Neuron (in vitro differentiated cells): Measurements from ENCODE around the gene SCAMP4.

Source experiments
- H2AFZ ChIP-seq: one replicate; pipeline ENCODE4 v1.6.1; 2013; ENCODE audit warnings: low read depth, mild to moderate bottlenecking, inconsistent platforms, low read length, moderate library complexity
- H3K27me3 ChIP-seq: one replicate; pipeline ENCODE4 v1.6.1; 2013; ENCODE audit warnings: low read length; ENCODE audit not compliant: insufficient read depth
- H3K36me3 ChIP-seq: one replicate; pipeline ENCODE4 v1.6.1; 2013; ENCODE audit warnings: low read length; ENCODE audit not compliant: insufficient read depth
- H3K4me1 ChIP-seq: one replicate; pipeline ENCODE4 v1.6.1; 2013; ENCODE audit warnings: low read length; ENCODE audit not compliant: insufficient read depth
- H3K4me3 ChIP-seq: 2 replicates; pipeline ENCODE4 v1.5.1; 2013; ENCODE audit warnings: mild to moderate bottlenecking, low read length, moderate library complexity
- H3K9me3 ChIP-seq: one replicate; pipeline ENCODE4 v1.6.1; 2013; ENCODE audit warnings: low read length

The SCAMP4 gene

DNA sequence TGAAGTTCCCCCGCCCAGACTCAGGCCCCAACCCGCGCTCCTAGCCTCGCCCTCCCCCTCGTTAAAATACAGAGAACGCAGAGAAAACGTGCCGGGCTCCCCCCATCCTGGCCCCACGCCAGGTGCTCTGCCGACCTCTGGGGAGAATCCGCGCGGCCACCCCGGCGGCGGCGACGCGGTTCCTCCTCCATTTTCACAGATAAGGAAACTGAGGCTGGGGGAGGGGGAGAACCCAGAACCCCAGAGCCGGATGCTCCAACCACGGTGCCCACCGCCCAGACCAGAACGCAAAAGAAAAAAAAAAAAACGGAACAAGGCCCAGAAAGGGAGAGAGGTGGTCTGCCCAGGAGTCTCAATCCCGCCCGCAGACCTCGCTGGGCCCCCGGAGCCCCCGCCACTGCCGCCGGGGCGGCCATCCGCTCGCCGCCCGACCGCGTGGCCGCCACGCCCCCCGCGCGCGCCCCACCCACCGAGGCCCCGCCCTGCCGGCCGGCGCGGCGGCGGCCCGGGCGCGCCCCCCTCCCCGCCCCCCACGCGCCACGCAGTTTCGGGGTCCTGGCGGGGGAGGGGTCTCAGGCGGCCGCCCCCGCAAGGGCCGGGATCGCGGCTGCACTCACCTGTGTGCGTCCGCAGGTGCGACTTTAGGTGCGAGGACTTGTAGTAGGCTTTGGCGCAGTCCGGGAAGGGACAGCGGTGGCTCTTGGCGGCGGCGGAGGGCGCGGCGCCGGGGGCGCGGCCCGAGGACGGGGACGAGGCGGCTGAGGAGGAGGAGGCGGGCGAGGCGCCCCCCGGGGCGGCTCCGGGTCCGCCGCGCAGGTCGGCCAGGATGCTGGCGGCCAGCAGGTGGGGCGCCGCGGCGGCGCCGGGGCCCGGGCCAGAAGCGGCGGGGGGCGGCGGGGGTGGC, 42.5 kb upstream of the SCAMP4 start:
- Histone ChIP-seq H3K9me3 (no peaks in the 10 kb centered on the region), H3K36me3 (no peaks in the 10 kb centered on the region), H3K4me1 (peaks cover 43% of the 10 kb centered on the region), H3K27me3 (no peaks in the 10 kb centered on the region), H3K4me3 (peak overlapping the region; percentile 83), H2AFZ (no peak overlapping the region)

DNA sequence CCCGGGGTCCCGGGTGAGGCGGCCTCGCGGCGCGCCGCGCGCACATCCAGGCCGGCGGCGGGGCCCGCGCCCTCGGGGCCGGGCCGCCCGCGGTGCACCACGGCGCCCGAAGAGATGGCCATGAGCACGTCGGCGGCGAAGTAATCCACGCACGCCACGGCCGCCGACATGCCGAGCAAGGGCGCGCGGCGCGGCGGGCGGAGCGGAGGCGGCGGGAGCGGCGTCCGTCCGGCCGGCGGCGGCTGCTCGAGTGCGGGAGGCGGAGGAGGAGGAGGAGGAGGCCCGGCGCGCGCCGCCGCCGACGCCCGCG, 41.9 kb upstream of the SCAMP4 start, which contains the start of gene KLF16:
Gene KLF16 (minus strand): TSS at position 252 of the 310 bp plus-strand sequence. CDS start 82 bp downstream, at position 170.
- Histone ChIP-seq H3K4me3 (peak within 1 kb of the TSS; percentile 83), H3K9me3 (no peaks in the 10 kb centered on the region), H3K4me1 (peaks cover 39% of the 10 kb centered on the region), H3K27me3 (no peaks in the 10 kb centered on the region), H3K36me3 (no peaks in the 10 kb centered on the region), H2AFZ (peak within 1 kb of the TSS; percentile 96)

DNA sequence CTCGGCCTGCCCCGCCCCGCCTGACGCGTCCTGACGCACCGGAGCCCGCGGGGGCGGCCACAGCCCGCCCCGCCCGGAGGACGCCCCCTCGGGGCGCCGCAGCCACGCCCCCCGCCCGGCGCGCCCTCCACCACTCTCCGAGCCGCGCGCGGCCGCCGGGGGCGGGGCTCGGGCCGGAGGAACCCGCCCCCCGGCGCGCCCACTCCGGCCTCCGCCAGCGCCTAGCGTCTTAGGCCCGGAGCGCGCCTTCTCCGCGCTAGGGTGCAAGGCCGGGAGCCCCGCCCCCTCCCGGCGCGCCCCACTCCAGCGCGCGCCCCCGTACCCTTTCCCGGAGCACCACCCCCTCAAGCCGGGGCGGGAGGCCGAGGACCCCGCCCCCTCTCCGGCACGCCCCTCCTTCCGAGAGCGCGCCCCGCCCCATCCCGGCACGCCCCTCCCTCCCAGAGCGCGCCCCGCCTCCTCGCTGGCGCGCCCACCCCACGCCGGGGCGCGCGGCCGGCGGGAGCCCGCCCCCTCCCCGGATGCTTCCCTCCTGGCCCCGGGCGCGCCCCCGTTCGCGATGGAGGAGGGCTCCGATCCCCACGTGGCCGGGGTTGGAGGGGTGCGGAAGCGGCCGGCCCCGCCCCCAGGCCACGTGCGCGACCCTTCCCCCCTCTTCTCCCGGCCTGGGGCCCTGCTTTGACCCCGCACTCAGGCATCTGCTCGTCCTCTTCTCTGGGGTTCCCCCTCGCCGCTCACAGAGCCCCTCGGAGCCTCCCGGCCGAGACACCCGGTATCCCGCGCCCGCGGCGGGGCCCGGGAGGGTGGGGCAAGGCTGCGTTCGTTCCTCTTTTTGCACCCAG, 41.3 kb upstream of the SCAMP4 start:
- Histone ChIP-seq H3K27me3 (no peaks in the 10 kb centered on the region), H3K9me3 (no peaks in the 10 kb centered on the region), H2AFZ (peak overlapping the region; percentile 96), H3K4me3 (peak overlapping the region; percentile 83), H3K4me1 (peaks cover 39% of the 10 kb centered on the region), H3K36me3 (no peaks in the 10 kb centered on the region)

DNA sequence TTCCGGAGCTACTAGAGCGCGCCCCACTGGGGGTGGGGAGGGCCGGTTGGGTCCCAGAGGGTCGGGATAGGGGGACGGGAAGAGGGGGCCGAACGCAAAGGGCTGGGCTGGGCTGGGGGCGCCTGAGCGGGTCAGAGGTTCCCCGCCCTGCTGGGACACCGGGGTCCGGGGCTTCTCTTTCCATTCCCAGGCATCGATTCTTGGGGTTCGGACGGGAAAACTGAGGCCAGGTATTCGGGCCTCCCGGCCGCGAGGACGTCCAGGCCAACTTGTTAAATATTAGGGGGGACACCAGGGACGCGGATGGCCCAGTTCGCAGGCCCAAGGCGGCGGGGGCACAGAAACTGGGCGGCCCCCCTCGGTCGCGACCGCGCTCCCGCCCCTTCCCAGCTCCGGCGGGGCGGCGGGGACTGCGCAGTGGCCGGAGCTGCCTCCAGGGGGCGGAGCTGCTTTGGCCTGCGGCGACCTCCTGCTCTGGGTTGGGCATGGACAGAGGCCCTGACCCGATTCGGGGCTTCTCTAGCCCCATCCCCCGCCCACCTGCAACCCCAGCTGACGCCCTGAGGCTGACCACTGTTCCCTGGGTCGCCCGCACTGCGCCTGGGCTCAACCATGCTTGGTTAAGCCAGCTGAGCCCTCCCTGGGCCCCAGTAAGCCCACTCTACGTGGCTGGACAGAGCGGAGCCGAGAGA, 40.6 kb upstream of the SCAMP4 start:
- Histone ChIP-seq H2AFZ (peak overlapping the region; percentile 96), H3K4me1 (peaks cover 32% of the 10 kb centered on the region), H3K27me3 (no peaks in the 10 kb centered on the region), H3K36me3 (no peaks in the 10 kb centered on the region), H3K4me3 (peak overlapping the region; percentile 83), H3K9me3 (no peaks in the 10 kb centered on the region)

DNA sequence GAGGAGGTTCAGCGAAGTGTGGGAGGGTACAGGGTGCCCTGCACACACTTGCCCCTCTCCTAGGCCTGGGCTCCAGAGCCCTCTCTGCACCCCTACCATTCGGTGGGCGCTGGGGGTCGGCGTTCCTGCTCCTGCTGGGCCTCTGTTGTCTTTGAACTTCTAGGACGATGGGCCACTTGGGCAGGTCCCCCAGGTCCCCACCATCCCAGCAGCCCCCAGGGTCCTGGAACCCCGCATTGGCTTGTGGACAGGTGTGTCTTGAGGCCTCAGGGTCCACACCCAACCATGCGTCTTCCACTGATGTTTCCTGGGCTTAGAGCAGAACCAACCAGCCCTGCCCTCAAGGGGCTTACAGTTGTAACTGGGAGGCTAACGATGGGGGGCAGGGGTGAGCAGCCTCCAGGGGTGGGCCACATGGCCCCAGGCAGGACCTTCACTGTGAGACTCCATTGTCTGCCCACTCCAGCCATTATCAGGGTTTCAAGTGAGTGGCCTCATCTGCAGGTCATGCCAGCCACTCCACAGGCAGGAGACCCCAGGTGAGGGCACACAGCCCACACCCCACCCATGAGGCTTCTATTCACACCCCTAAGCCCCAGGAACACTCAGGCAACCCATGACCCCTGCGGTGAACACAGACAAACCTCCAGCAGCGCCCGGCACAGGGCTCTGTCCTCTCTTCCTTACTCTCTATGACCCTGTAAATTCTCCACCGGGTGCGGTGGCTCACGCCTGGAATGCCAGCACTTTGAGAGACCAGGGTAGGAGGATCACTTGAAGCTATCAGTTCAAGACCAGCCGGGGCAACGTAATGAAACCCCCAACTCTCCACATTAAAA, 39.8 kb upstream of the SCAMP4 start:
- Histone ChIP-seq H3K4me1 (peaks cover 24% of the 10 kb centered on the region), H3K4me3 (peak overlapping the region; percentile 83), H3K36me3 (peaks cover 3% of the 10 kb centered on the region), H3K9me3 (no peaks in the 10 kb centered on the region), H2AFZ (peak overlapping the region; percentile 96), H3K27me3 (no peaks in the 10 kb centered on the region)

DNA sequence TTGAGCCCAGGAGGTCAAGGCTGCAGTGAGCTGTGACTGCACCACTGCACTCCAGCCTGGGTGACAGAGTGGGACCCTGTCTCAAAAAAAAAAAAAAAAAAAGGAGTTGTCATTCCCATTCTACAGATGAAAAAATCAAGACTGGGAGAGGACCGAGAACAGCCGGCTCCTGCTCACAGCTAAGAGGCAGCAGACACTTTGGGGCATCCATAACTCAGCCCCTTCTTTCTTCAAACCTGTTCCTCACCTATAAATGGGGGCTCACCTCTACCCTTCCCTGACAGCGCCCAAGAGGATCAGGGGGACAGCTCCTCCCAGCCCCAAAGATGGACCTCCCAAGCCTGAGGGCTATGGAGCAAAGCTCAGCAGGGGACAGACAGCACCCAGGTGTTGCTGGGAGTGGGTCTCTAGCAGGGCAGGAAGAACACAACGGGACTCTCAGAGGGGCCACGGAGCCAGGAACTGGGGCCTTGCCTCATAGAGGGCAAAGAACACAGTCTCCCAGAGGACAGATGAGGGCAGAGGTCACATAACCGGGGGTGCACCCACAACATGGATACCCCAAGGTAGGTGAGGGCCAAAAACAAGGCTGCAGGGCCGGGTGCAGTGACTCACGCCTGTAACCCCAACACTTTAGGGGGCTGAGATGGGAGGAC, 38.4 kb upstream of the SCAMP4 start:
- Histone ChIP-seq H3K27me3 (no peaks in the 10 kb centered on the region), H3K4me1 (peaks cover 10% of the 10 kb centered on the region), H3K4me3 (no peak overlapping the region), H3K9me3 (no peaks in the 10 kb centered on the region), H2AFZ (no peak overlapping the region), H3K36me3 (peaks cover 8% of the 10 kb centered on the region)

DNA sequence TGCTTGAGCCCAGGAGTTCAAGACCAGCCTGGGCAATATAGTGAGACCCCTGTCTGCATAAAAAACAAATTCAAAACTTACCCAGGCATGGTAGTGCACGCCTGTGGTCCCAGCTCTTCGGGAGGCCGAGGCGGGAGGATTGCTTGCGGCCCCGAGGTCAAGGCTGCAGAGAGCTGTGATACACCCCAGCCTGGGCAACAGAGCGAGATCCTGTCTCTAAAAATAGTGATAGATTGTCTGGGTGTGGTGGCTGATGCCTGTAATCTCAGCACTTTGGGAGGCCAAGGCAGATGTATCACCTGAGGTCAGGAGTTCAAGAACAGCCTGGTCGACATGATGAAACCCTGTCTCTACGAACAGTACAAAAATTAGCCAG, 37.9 kb upstream of the SCAMP4 start:
- H3K27me3 ChIP-seq, result no peaks in the 10 kb centered on the region
- peaks cover 5% of the 10 kb centered on the region for H3K4me1 ChIP-seq
- no peak overlapping the region for H3K4me3 ChIP-seq
- H3K36me3 ChIP-seq, result peaks cover 8% of the 10 kb centered on the region
- H2AFZ ChIP-seq, result no peak overlapping the region
- no peaks in the 10 kb centered on the region for H3K9me3 ChIP-seq

DNA sequence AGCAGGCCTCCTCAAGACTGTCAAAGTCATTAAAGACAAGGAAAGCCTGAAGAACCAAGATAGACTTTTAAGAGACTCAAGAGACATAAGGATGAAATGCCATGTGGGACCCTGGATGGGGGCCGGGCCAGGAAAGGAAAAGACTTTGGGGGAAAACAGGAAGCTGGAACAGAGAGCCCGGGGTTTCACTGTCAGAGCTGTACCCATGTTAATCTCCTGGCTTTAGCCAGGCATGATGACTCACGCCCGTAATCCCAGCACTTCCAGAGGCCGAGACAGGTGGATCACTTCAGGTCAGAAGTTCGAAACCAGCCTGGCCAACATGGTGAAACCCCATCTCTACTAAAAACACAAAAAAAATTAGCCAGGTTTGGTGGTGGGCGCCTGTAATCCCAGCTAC, 36.2 kb upstream of the SCAMP4 start:
- H2AFZ ChIP-seq, result no peak overlapping the region
- H3K4me3 ChIP-seq, result no peak overlapping the region
- no peaks in the 10 kb centered on the region for H3K9me3 ChIP-seq
- H3K36me3 ChIP-seq, result peaks cover 13% of the 10 kb centered on the region
- peaks cover 8% of the 10 kb centered on the region for H3K4me1 ChIP-seq
- no peaks in the 10 kb centered on the region for H3K27me3 ChIP-seq

DNA sequence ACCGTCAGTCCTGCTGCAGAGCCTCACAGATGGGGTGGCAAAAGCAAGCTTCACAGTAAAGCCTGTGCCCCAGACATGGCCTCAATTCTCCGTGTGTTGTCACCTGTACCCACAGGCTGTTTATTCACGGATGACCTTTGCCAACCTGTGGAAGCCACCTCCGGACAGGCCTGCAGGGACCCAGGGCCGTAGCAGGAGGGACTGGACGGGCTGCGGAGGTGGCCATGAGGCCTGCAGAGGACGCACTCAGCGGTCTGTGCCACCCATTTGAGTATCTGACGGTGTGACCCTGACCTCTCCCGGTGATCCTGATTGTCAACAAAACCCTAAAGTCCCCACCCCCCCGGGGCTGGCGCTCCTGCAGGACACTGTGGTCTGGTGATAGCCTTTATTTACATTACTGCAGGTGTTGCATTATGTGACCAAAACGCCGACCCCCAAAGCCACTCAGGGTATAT, 34.0 kb upstream of the SCAMP4 start:
- H3K36me3 ChIP-seq, result peaks cover 13% of the 10 kb centered on the region
- H3K4me3 ChIP-seq, result no peak overlapping the region
- H3K4me1 ChIP-seq, result peaks cover 16% of the 10 kb centered on the region
- H3K9me3 ChIP-seq, result no peaks in the 10 kb centered on the region
- H3K27me3 ChIP-seq, result no peaks in the 10 kb centered on the region
- no peak overlapping the region for H2AFZ ChIP-seq

DNA sequence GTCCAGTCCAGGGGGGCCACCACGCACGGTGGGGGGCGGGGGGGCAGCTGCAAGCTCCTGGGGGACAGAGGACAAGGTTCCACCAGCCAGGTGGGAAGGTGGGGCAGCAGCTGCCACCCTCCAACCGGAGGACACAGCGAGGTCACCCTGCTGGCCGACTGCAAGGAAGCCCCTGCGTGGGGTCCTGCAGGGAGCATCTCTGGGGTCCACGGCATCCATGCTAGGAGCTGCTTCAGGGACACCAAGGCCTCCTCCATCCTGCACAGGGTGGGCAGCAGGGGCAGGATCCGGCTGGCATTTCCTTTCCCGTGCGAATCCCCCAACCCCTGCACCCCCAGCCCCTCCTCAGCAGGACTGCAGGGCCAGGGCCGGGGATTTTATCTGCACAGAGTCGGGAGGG, 33.6 kb upstream of the SCAMP4 start:
- H3K4me1 ChIP-seq, result peaks cover 20% of the 10 kb centered on the region
- peaks cover 13% of the 10 kb centered on the region for H3K36me3 ChIP-seq
- H2AFZ ChIP-seq, result no peak overlapping the region
- no peaks in the 10 kb centered on the region for H3K9me3 ChIP-seq
- no peak overlapping the region for H3K4me3 ChIP-seq
- H3K27me3 ChIP-seq, result no peaks in the 10 kb centered on the region

DNA sequence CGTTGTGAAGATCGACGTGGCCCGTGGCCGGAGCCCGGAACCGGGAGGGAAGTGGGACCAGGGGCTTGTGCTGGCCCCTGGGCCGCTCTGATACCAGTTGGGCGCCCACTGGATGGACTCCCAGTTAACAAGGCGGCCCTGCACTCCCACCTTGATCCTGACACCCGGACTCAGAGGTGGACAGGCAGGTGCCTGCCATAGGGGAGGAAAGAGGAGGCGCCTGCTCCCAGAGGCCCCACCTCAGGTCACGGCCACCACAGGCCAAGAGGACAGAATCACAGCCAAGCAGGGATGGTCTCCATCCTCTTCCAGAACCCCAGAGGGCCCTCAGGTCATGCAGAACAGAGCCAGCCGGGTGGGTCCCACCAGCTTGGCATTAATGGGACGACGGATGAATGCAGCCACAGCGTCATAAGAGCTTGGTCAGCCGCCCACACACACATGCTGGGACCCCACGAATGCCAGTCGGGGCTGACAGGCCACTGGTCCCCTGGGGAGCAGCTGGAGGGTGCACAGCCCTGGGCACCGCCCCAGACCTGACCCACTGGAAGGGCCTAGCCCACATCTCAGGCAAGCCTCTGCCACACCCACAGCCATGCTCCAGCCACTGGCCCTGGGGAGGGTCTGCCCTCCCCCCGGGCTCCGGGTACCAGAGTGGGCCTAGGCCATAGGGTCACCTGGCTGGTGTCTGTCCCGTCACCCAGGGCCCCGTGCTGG, 32.2 kb upstream of the SCAMP4 start:
- H3K4me1 ChIP-seq, result peaks cover 21% of the 10 kb centered on the region
- no peaks in the 10 kb centered on the region for H3K9me3 ChIP-seq
- peaks cover 13% of the 10 kb centered on the region for H3K36me3 ChIP-seq
- H2AFZ ChIP-seq, result no peak overlapping the region
- H3K4me3 ChIP-seq, result no peak overlapping the region
- no peaks in the 10 kb centered on the region for H3K27me3 ChIP-seq
